Keratinocyte (primary cell): ENCODE results near the gene ABAT. TPM values are rescaled to one million over a fixed set of nuclear protein-coding genes. Genes with fewer than 3 reads are reported as not detected.

ENCODE experiments used
- DNase-seq: peaks from one replicate; pipeline ENCODE4 v3.0.0-alpha.2; 2011; ENCODE audit warnings: low read depth, missing footprints, low spot score
- FAIRE-seq: peaks from 2 replicates; lab custom pipeline; 2011; peaks lifted over from hg19 to GRCh38; lab: Jason Lieb, UNC
- H2AFZ ChIP-seq: 2 replicates; pipeline ENCODE4 v1.6.0; 2012; ENCODE audit warnings: low read length, control low read depth, inconsistent platforms; ENCODE audit not compliant: control insufficient read depth
- H3K27ac ChIP-seq: 2 replicates; pipeline ENCODE4 v1.5.1; 2011; ENCODE audit warnings: low read length; ENCODE audit not compliant: control insufficient read depth, insufficient read depth
- H3K27me3 ChIP-seq: 3 replicates; pipeline ENCODE4 v1.6.0; 2011; ENCODE audit warnings: low read length; ENCODE audit not compliant: control insufficient read depth, insufficient read depth; ENCODE audit errors: extremely low read depth
- H3K36me3 ChIP-seq, 2 experiments: 2 replicates in 1 of 2; 3 replicates in 1 of 2; pipeline ENCODE4 v1.5.1; 2011; ENCODE audit warnings: low read length in 2 of 2, mild to moderate bottlenecking in 1 of 2; ENCODE audit not compliant: control insufficient read depth in 2 of 2, insufficient read depth in 2 of 2; ENCODE audit errors: extremely low read depth in 1 of 2
- H3K4me1 ChIP-seq: 3 replicates; pipeline ENCODE4 v1.5.1; 2011; ENCODE audit warnings: low read length; ENCODE audit not compliant: control insufficient read depth, insufficient read depth; ENCODE audit errors: extremely low read depth
- H3K4me2 ChIP-seq: 3 replicates; pipeline ENCODE4 v1.6.0; 2011; ENCODE audit warnings: low read depth, low read length; ENCODE audit not compliant: control insufficient read depth, insufficient read depth; ENCODE audit errors: extremely low read depth
- H3K4me3 ChIP-seq, 3 experiments: fragments of 200-600 bp in 1 of 3; sonication (generic) in 1 of 3; 2 replicates in 2 of 3; 3 replicates in 1 of 3; pipeline ENCODE4 v1.5.1; 2011 to 2016; ENCODE audit warnings: low read length in 3 of 3, mild to moderate bottlenecking in 3 of 3, control low read depth in 2 of 3, inconsistent platforms in 1 of 3, low read depth in 1 of 3, mixed read lengths in 1 of 3, mixed run types in 1 of 3, moderate library complexity in 1 of 3; ENCODE audit not compliant: control insufficient read depth in 2 of 3, insufficient read depth in 2 of 3; ENCODE audit errors: extremely low read depth in 1 of 3
- H3K79me2 ChIP-seq: 2 replicates; pipeline ENCODE4 v1.6.0; 2012; ENCODE audit warnings: low read length; ENCODE audit not compliant: control insufficient read depth, insufficient read depth
- H3K9ac ChIP-seq: 3 replicates; pipeline ENCODE4 v1.6.0; 2011; ENCODE audit warnings: low read length; ENCODE audit not compliant: control insufficient read depth, insufficient read depth; ENCODE audit errors: extremely low read depth
- H3K9me1 ChIP-seq: 3 replicates; pipeline ENCODE4 v1.6.0; 2011; ENCODE audit warnings: low read length; ENCODE audit not compliant: control insufficient read depth, insufficient read depth; ENCODE audit errors: extremely low read depth
- H3K9me3 ChIP-seq: 2 replicates; pipeline ENCODE4 v1.5.1; 2012; ENCODE audit warnings: low read depth, low read length; ENCODE audit not compliant: control insufficient read depth
- H4K20me1 ChIP-seq: 3 replicates; pipeline ENCODE4 v1.6.0; 2011; ENCODE audit warnings: low read length; ENCODE audit not compliant: control insufficient read depth, insufficient read depth; ENCODE audit errors: extremely low read depth
- CTCF ChIP-seq, 3 experiments: IDR thresholded peaks in 1 of 3; conservative IDR thresholded peaks in 1 of 3; optimal IDR thresholded peaks in 1 of 3; 2 replicates in 2 of 3; 3 replicates in 1 of 3; pipeline versions ENCODE3 to v1.5.1; 2011; ENCODE audit warnings: low read length in 3 of 3, mild to moderate bottlenecking in 3 of 3, moderate library complexity in 2 of 3, control low read depth in 1 of 3, inconsistent platforms in 1 of 3; ENCODE audit not compliant: insufficient read depth in 2 of 3; ENCODE audit errors: extremely low read depth in 1 of 3
- EZH2 ChIP-seq: IDR thresholded peaks from one replicate; pipeline ENCODE4 v1.6.1; 2012; ENCODE audit warnings: inconsistent platforms, mild to moderate bottlenecking, low read length, moderate library complexity
- dilution Hi-C: fragments of 300-500 bp; cut with MboI; formaldehyde crosslinking; loops from one replicate; pipeline ENCODE4 v1.7.0; 2020; ENCODE audit warnings: low sequenced_read_pairs; ENCODE audit not compliant: extremely low pct_ligation_motif_present
- polyA plus RNA-seq, 5 experiments: library from polyadenylated mRNA; depleted of rRNA in 3 of 5; stranded (reverse) in 3 of 5; stranded (forward) in 1 of 5; unstranded in 1 of 5; fragments of >200 nt; gene quantifications; 1 replicate in 1 of 5; 2 replicates in 3 of 5; 3 replicates in 1 of 5; pipeline versions ENCODE4 v1.2.1 to v1.2.3, GENCODE V29; 2011 to 2012; ENCODE audit warnings: missing spikeins in 2 of 5, low read depth in 1 of 5, low replicate concordance in 1 of 5

Gene ABAT
- polyA plus RNA-seq, 1 donor (not counting 4 experiments of a cell fraction or from before 2014, with no cell fraction given) = 13.7 TPM

GRCh38 chr16:8686879-8687278 is 12.5 kb downstream of the ABAT start:
- H3K4me1 ChIP-seq = peaks cover 13% of the 10 kb centered on the region
- H3K27me3 ChIP-seq = no peaks in the 10 kb centered on the region
- no peaks in the 10 kb centered on the region for H3K79me2 ChIP-seq
- peaks cover 2% of the 10 kb centered on the region for H4K20me1 ChIP-seq
- no peak overlapping the region for H3K4me2 ChIP-seq
- no peak for FAIRE-seq
- H3K9ac ChIP-seq = no peak overlapping the region
- no peaks in the 10 kb centered on the region for H3K9me1 ChIP-seq
- no peaks in the 10 kb centered on the region for H3K36me3 ChIP-seq
- no peak overlapping the region for H3K4me3 ChIP-seq
- H3K27ac ChIP-seq = no peak overlapping the region
- TF ChIP-seq CTCF (optimal IDR thresholded peaks at IDR 0.05 in 1 of 3, IDR thresholded peaks at IDR 0.05 in 1 of 3, conservative IDR thresholded peaks at IDR 0.05 in 1 of 3; ENCODE audit: extremely low read depth in 1 of 3, insufficient read depth in 2 of 3, low read length in 3 of 3) (no peak), EZH2 (no peak)
- dilution Hi-C loops = no loop called here
- peaks cover 10% of the 10 kb centered on the region for H3K9me3 ChIP-seq
- DNase-seq = no peak
- H2AFZ ChIP-seq = no peak overlapping the region

GRCh38 chr16:8689686-8690085 is 15.3 kb downstream of the ABAT start:
- no peak for FAIRE-seq
- Histone ChIP-seq H3K4me2 (no peak overlapping the region), H2AFZ (no peak overlapping the region), H3K27me3 (no peaks in the 10 kb centered on the region), H3K36me3 (no peaks in the 10 kb centered on the region), H3K79me2 (no peaks in the 10 kb centered on the region), H4K20me1 (peaks cover 2% of the 10 kb centered on the region), H3K9me1 (no peaks in the 10 kb centered on the region), H3K4me1 (peaks cover 13% of the 10 kb centered on the region), H3K4me3 (no peak overlapping the region), H3K9me3 (peaks cover 10% of the 10 kb centered on the region), H3K27ac (no peak overlapping the region), H3K9ac (no peak overlapping the region)
- TF ChIP-seq CTCF (optimal IDR thresholded peaks at IDR 0.05 in 1 of 3, IDR thresholded peaks at IDR 0.05 in 1 of 3, conservative IDR thresholded peaks at IDR 0.05 in 1 of 3; ENCODE audit: extremely low read depth in 1 of 3, insufficient read depth in 2 of 3, low read length in 3 of 3) (no peak), EZH2 (no peak)
- no peak for DNase-seq
- dilution Hi-C loops = no loop called here
